Nephron progenitor cell (in vitro differentiated cells): ENCODE data around the gene RACK1.
A peak's percentile ranks its signal among the peaks of the same experiment; 100 is the strongest.

Experiments used
- DNase-seq: peaks from one replicate; pipeline ENCODE4 v3.0.0; 2021
- H3K27ac Mint-ChIP-seq: 2 replicates; pipeline ENCODE4 v1.8.0; 2021; ENCODE audit warnings: mild to moderate bottlenecking, moderate library complexity, mixed read lengths
- H3K27me3 Mint-ChIP-seq: 2 replicates; pipeline ENCODE4 v1.8.0; 2021; ENCODE audit warnings: mild to moderate bottlenecking, low read depth, mixed read lengths; ENCODE audit not compliant: poor library complexity
- H3K36me3 Mint-ChIP-seq: 2 replicates; pipeline ENCODE4 v1.8.0; 2021; ENCODE audit warnings: low read depth, mixed read lengths
- H3K4me1 Mint-ChIP-seq: 2 replicates; pipeline ENCODE4 v1.8.0; 2021; ENCODE audit warnings: mixed read lengths
- H3K4me3 Mint-ChIP-seq: 2 replicates; pipeline ENCODE4 v1.8.0; 2021; ENCODE audit warnings: mild to moderate bottlenecking, moderate library complexity, mixed read lengths
- H3K9me3 Mint-ChIP-seq: 2 replicates; pipeline ENCODE4 v1.8.0; 2021; ENCODE audit warnings: mild to moderate bottlenecking, moderate library complexity, mixed read lengths
- CTCF ChIP-seq: fragments of 200-600 bp; sonication (generic); IDR thresholded peaks from 2 replicates; pipeline ENCODE4 v1.5.0; 2021; ENCODE audit warnings: antibody characterized with exemption

Gene RACK1

DNA sequence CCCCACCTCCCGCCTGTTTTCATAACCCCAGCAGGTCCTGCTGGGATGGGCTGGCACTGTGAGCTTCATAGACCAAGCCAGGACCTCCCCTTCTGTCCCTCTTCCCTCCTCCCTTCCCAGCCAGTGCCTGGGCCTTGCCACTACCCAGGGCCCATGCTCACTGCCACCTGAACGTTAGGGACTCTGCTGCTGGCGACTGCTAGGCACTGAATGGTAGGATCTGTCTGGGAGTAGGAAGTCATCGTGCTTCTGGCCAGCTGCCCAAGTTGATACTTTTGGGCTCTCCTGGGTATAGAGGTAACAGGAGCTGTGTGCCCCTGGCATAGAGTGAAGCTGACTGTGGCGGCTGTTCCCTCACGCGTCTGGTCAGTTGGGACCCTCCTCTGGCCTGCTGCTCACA lies 12.3 kb downstream of the RACK1 start:
- no peaks in the 10 kb centered on the region for H3K4me1 Mint-ChIP-seq
- DNase-seq, result no peak
- no peaks in the 10 kb centered on the region for H3K9me3 Mint-ChIP-seq
- TF ChIP-seq CTCF, result no peak
- no peak overlapping the region for H3K27ac Mint-ChIP-seq
- H3K4me3 Mint-ChIP-seq, result no peak overlapping the region
- H3K36me3 Mint-ChIP-seq, result peaks cover 29% of the 10 kb centered on the region
- H3K27me3 Mint-ChIP-seq, result peaks cover 2% of the 10 kb centered on the region

DNA sequence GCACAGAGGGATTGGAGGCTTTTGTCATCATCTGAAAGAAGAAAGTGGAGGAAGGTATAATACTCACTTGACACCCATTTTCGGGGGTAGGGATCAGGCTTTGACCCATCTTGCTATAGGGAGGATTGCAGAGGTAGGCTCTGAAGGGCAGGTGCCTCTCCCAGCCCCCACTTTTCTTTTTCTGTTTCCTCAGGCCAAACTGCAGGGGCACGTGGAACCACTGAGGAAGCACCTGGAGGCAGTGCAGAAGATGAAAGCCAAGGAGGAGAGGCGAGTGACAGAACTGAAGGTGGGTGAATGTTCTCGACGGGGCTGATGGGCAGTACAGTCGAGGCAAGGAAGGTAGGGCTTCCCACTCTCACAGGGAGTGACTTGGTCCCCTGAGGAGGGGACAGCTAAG lies 13.2 kb downstream of the RACK1 start:
- H3K4me3 Mint-ChIP-seq, result no peak overlapping the region
- no peaks in the 10 kb centered on the region for H3K9me3 Mint-ChIP-seq
- H3K36me3 Mint-ChIP-seq, result peaks cover 27% of the 10 kb centered on the region
- peaks cover 2% of the 10 kb centered on the region for H3K27me3 Mint-ChIP-seq
- TF ChIP-seq CTCF, result no peak
- peaks cover 4% of the 10 kb centered on the region for H3K4me1 Mint-ChIP-seq
- H3K27ac Mint-ChIP-seq, result no peak overlapping the region
- DNase-seq, result no peak

DNA sequence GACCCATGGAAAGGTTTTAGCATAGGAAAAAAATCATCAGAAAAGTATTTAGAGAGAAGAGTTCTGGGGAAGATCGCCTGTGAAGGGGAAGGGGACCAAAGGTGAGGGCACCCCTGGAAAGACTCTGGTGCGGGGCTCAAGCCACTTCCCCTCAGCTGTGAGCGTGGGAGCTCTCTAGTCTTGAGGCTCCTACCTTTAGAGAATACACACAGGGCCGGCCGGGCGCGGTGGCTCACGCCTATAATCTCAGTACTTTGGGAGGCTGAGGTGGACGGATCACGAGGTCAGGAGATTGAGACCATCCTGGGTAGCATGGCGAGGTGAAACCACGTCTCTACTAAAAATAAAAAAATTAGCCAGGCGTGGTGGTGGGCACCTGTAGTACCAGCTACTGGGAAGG lies 13.7 kb downstream of the RACK1 start:
- Mint-ChIP-seq H3K4me3 (no peak overlapping the region), H3K4me1 (peaks cover 9% of the 10 kb centered on the region), H3K27ac (no peak overlapping the region), H3K27me3 (peaks cover 2% of the 10 kb centered on the region), H3K9me3 (no peaks in the 10 kb centered on the region), H3K36me3 (peaks cover 27% of the 10 kb centered on the region)
- no peak for DNase-seq
- no peak for TF ChIP-seq CTCF

DNA sequence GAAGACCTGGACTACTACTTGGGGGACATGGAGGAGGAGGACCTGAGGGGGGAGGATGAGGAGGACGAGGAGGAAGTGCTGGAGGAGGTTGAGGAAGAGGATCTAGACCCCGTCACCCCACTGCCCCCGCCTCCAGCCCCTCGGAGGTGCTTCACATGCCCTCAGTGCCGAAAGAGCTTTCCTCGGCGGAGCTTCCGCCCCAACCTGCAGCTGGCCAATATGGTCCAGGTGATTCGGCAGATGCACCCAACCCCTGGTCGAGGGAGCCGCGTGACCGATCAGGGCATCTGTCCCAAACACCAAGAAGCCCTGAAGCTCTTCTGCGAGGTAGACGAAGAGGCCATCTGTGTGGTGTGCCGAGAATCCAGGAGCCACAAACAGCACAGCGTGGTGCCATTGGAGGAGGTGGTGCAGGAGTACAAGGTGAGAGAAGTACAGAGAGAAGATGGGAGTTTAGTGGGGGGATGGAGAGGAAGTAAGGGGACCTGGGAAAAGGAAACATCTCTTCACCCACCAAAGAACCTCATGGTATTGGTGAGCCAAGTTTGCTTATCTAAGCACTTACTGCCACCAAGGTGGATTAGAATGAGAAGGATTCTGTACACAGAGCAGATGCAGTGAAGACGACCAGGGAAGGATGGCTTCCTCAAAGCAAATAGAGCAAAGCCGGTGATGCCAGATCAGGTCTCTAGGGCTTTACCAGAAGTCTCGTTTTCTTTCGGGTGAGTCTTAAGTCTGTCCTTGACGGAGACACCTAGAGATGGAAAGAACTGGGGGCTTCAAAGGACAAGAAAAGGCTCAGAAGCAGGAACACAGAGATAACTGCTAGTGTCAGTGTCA lies 19.1 kb downstream of the RACK1 start:
- H3K27ac Mint-ChIP-seq, result peak overlapping the region; percentile 98
- H3K36me3 Mint-ChIP-seq, result peaks cover 12% of the 10 kb centered on the region
- TF ChIP-seq CTCF, result no peak
- H3K9me3 Mint-ChIP-seq, result peaks cover 6% of the 10 kb centered on the region
- peaks cover 16% of the 10 kb centered on the region for H3K27me3 Mint-ChIP-seq
- no peak for DNase-seq
- H3K4me1 Mint-ChIP-seq, result peaks cover 22% of the 10 kb centered on the region
- peak overlapping the region; percentile 98 for H3K4me3 Mint-ChIP-seq

- Mint-ChIP-seq H3K27ac (peak overlapping the region; percentile 98), H3K36me3 (peaks cover 5% of the 10 kb centered on the region), H3K4me1 (peaks cover 22% of the 10 kb centered on the region), H3K4me3 (peak overlapping the region; percentile 98), H3K9me3 (peaks cover 6% of the 10 kb centered on the region), H3K27me3 (peaks cover 17% of the 10 kb centered on the region)
- TF ChIP-seq CTCF, result no peak
- DNase-seq, result peak; percentile 87
These were observed 19.8 kb downstream of the RACK1 start for GRCh38 chr5:181223729-181224389.
